ENCODE results near the gene LRRC4C. TPM values are rescaled to one million over a fixed set of nuclear protein-coding genes. Genes with fewer than 3 reads are reported as not detected.
"Not testable (repeated sequence)": the region's sequence is repeated elsewhere in the genome, so short reads cannot be mapped to it uniquely, and the experiment has no call there.

LRRC4C gene
- total RNA-seq, 4 donors from 2014 or later: 1.5 to 2.8 (median 1.7) TPM

DNA sequence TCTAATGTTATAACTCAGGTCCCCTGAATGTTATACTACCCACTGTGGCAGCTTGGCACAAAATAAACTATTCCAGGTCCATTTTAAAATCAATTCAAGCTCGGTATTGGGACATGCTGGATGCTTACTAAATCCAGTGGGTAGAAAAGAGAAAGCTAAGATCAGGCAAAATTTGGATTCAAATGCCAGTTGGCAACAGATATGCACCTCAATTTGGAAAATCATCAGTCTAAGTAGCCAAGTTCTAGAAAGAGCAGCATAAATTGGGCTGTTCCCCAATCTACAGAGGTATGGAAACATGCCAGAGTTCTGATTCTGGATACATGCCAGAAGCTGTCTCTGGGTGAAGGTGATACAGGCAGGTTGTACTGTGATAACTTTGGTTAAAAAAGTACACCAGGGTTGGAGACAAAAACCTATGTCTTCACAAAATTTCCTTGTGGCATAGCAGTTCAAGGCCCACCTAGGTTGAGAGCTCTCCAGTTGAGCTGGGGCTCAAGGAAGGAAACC, 427.8 kb downstream of the LRRC4C start:
- Histone ChIP-seq H3K27me3 (no peaks in the 10 kb centered on the region), H3K27ac (no peak overlapping the region), H3K9me3 (no peaks in the 10 kb centered on the region), H3K4me3 (no peak overlapping the region), H3K4me1 (no peaks in the 10 kb centered on the region), H3K36me3 (no peaks in the 10 kb centered on the region)
- ATAC-seq: no peak
- 50 to 63% methylated on average over 1 of the region's 1 CpG for WGBS, 2 donors (ENCODE audit: low coverage in 1 of 2)
- TF ChIP-seq POLR2AphosphoS5 (IDR thresholded peaks at IDR 0.05): no peak
- no peak for TF ChIP-seq EP300 (IDR thresholded peaks at IDR 0.05)
- TF ChIP-seq, protein P1, sequence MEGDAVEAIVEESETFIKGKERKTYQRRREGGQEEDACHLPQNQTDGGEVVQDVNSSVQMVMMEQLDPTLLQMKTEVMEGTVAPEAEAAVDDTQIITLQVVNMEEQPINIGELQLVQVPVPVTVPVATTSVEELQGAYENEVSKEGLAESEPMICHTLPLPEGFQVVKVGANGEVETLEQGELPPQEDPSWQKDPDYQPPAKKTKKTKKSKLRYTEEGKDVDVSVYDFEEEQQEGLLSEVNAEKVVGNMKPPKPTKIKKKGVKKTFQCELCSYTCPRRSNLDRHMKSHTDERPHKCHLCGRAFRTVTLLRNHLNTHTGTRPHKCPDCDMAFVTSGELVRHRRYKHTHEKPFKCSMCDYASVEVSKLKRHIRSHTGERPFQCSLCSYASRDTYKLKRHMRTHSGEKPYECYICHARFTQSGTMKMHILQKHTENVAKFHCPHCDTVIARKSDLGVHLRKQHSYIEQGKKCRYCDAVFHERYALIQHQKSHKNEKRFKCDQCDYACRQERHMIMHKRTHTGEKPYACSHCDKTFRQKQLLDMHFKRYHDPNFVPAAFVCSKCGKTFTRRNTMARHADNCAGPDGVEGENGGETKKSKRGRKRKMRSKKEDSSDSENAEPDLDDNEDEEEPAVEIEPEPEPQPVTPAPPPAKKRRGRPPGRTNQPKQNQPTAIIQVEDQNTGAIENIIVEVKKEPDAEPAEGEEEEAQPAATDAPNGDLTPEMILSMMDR (IDR thresholded peaks at IDR 0.05): no peak
- no peak for TF ChIP-seq POLR2A (IDR thresholded peaks at IDR 0.05)

DNA sequence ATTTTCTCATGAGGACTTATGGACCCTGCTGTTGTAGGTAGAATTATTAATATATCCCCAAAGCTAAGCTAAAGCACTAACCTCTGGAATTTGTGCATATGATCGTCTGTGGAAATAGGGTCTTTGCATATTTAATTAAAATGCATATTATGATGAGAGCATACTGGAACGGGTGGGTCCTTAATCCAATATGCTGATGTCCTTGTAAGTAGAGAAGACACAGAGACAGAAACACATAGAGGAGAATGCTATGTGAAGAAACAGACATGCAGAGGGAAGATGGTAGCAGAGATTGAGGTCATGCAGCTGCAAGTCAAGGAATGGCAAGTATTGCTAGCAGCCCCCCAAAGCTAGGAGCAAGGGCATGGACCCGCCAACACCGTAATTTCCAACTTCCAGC, 439.2 kb downstream of the LRRC4C start:
- no peaks in the 10 kb centered on the region for H3K4me1 ChIP-seq
- no peak overlapping the region for H3K27ac ChIP-seq
- ATAC-seq: no peak
- H3K36me3 ChIP-seq: no peaks in the 10 kb centered on the region
- TF ChIP-seq POLR2AphosphoS5 (IDR thresholded peaks at IDR 0.05) (no peak), POLR2A (IDR thresholded peaks at IDR 0.05) (no peak), EP300 (IDR thresholded peaks at IDR 0.05) (no peak)
- TF ChIP-seq, protein P1 (IDR thresholded peaks at IDR 0.05): no peak
- peaks cover 8% of the 10 kb centered on the region for H3K27me3 ChIP-seq
- H3K4me3 ChIP-seq: no peak overlapping the region
- WGBS, 2 donors (ENCODE audit: low coverage in 1 of 2): 65 to 77% methylated on average over 3 to 4 of the region's 4 CpGs
- no peaks in the 10 kb centered on the region for H3K9me3 ChIP-seq

DNA sequence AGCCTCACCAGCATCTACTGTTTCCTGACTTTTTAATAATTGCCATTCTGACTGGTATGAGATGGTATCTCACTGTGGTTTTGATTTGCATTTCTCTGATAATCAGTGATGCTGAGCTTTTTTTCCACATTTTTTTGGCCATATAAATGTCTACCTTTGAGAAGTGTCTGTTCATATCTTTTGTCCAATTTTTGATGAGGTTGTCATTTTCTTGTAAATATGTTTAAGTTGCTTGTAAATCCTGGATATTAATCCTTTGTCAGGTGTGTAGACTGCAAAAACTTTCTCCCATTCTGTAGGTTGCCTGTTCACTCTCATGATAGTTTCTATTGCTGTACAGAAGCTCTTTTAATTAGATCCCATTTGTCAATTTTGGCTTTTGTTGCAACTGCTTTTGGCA, 439.8 kb downstream of the LRRC4C start:
- not testable (repeated sequence) for H3K27me3 ChIP-seq, H3K9me3 ChIP-seq, ATAC-seq, H3K4me3 ChIP-seq, H3K4me1 ChIP-seq, H3K36me3 ChIP-seq, H3K27ac ChIP-seq

DNA sequence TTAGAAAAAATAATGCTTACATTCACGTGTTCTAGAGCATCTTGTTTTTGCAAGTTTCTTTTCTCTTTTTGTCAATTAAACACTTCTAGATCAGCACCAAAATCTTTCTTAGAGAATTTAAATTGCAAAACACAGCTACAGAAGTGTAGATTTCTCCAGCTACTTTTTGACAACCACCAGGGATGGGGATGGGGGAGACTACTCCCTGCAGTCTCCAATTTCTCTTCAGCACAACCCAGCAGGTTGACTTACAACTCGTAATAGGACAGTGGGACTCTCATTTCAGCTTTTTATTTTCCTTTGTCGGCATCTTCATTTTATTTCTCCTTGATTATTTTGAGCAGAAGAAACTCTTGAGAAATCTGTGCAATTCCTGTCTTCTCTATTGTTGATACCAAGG, 441.2 kb downstream of the LRRC4C start:
- Histone ChIP-seq H3K36me3 (no peaks in the 10 kb centered on the region), H3K27ac (no peak overlapping the region), H3K4me1 (no peaks in the 10 kb centered on the region), H3K9me3 (no peaks in the 10 kb centered on the region), H3K4me3 (no peak overlapping the region), H3K27me3 (peaks cover 8% of the 10 kb centered on the region)
- WGBS, 2 donors (ENCODE audit: low coverage in 1 of 2): 19 to 36% methylated on average over 3 of the region's 3 CpGs
- no peak for ATAC-seq
- no peak for TF ChIP-seq POLR2A (IDR thresholded peaks at IDR 0.05)
- TF ChIP-seq POLR2AphosphoS5 (IDR thresholded peaks at IDR 0.05): no peak
- TF ChIP-seq EP300 (IDR thresholded peaks at IDR 0.05): no peak
- TF ChIP-seq, protein P1 (IDR thresholded peaks at IDR 0.05): no peak

DNA sequence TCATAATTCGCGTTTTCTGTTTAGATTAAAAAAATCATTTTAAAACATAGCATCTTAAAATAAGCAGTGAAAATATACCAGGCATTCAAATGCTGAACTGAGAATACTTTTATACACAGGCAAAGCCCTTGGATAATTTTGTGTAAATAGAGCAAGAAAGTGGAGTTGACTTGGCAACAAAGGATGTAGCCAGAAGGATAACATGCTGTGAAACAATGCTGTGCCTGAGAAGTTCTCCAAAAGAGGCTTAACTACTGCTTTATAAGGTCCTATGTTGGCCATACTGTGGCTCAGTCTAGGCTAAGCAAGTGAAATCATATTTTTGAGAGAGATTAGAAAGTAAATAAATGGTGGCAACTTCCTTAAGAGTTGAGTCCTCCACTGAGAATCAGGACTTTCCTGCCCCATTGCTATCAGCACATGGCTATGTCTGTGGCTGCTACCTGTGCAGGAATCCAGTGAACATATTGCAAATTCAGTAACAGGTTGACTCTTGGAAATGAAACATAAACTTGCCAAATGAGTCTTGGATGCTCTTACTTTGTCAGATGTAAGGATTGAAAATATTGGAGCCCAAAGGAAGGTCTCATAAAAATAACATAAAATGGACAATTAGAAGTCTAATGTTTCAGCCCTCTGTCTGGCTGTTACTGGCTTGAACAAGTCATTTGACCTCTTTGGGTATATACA, 448.9 kb downstream of the LRRC4C start:
- H3K4me3 ChIP-seq: no peak overlapping the region
- H3K36me3 ChIP-seq: no peaks in the 10 kb centered on the region
- TF ChIP-seq POLR2AphosphoS5 (IDR thresholded peaks at IDR 0.05): no peak
- TF ChIP-seq, protein P1 (IDR thresholded peaks at IDR 0.05): no peak
- TF ChIP-seq POLR2A (IDR thresholded peaks at IDR 0.05): no peak
- no peak for TF ChIP-seq EP300 (IDR thresholded peaks at IDR 0.05)
- H3K27me3 ChIP-seq: no peaks in the 10 kb centered on the region
- H3K9me3 ChIP-seq: no peaks in the 10 kb centered on the region
- WGBS, 2 donors (ENCODE audit: low coverage in 1 of 2): 28 to 57% methylated on average over 2 of the region's 2 CpGs
- H3K4me1 ChIP-seq: no peaks in the 10 kb centered on the region
- no peak overlapping the region for H3K27ac ChIP-seq
- ATAC-seq: no peak

Data from gastroesophageal sphincter (tissue), 4 donors.